Measurements from ENCODE around the gene JUN. TPM values are rescaled to one million over a fixed set of nuclear protein-coding genes. Genes with fewer than 3 reads are reported as not detected.

The JUN gene
- total RNA-seq, 2 donors from 2014 or later: 1,878 to 2,007 TPM

DNA sequence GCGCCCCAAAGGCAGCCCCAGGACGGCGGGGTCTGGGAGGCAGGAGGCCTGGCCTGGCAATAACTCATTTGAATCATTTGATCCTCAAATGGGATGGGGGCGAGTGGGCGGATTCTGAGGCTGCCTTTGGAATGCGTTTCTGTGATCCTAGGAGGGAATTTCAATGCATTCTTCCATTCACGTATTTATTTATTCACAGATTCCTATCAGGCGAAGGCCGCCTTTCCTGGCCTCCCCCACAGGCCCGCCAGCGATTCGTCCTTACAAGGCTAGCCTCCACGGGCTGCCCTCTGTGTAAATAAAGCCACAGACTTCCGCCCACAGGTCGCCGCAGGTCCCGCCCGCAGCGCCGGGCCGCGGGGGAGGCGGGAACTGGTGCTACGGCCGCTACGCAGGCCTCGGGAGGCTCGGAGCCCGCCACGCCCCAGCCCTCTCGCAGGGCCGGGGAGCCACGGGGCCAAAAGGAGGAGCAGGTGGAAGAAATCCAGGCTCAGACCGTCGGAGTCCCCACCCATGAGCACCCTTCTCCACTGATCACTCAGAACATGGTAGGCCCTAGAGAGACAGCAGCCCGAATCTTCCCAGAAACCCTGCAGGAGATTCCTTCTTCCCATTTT lies 31.3 kb upstream of the JUN start:
- DNase-seq (peak; percentile 36 to 42 (median 39)), ATAC-seq (peak; percentile 9)
- peak overlapping the region; percentile 94 for H3K27ac Mint-ChIP-seq
- peak overlapping the region; percentile 89 for H3K4me3 Mint-ChIP-seq
- H3K36me3 Mint-ChIP-seq (ENCODE audit: low read depth): no peaks in the 10 kb centered on the region
- H3K4me1 Mint-ChIP-seq: peaks cover 28% of the 10 kb centered on the region
- H3K9me3 ChIP-seq (ENCODE audit: control insufficient read depth, low read length, poor library complexity, severe bottlenecking): no peaks in the 10 kb centered on the region
- H3K27me3 Mint-ChIP-seq: no peaks in the 10 kb centered on the region

DNA sequence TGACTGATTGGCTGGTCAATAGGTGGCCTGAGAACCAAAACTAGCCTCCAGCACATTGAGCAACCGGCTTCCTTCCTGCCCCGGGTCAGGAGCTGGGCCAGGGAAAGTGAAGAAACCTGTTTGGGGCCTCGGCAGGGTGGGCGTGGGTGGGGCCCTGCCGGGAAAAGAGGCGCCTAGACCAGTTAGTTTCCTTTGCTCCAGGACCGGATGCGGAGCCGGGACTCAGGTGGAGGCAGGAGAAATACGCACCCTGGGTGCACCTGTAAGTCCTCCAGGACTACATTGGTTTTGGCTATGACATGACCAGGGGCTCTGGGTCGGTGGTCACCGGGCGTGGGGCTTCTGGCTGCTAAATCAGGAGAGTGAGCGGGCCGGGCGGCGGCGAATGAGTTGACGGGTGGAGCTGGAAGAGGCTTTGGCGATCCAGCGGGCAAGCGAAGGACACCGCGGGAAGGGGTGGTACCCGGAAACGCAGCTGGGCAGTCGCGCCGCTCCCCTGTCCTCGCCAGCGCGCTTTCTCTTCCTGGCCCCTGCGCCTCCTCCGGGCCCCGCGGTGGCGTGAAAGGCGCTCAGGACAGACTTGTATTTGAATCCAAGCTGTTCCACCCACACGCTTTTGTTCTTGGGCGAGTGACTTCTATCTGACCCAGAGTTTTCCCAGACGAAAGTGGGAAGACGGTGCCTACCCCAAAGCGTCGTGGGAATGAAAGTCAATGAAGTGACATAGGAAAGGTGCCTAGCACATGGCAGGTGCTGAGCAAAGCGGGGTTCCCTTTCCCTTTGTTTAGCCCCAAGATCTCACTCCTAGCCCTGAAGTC lies 30.6 kb upstream of the JUN start:
- Mint-ChIP-seq H3K27me3 (no peaks in the 10 kb centered on the region), H3K4me3 (peak overlapping the region; percentile 89), H3K27ac (peak overlapping the region; percentile 94), H3K36me3 (ENCODE audit: low read depth) (no peaks in the 10 kb centered on the region), H3K4me1 (peaks cover 33% of the 10 kb centered on the region)
- ATAC-seq: no peak
- H3K9me3 ChIP-seq (ENCODE audit: control insufficient read depth, low read length, poor library complexity, severe bottlenecking): no peaks in the 10 kb centered on the region
- DNase-seq: no peak

DNA sequence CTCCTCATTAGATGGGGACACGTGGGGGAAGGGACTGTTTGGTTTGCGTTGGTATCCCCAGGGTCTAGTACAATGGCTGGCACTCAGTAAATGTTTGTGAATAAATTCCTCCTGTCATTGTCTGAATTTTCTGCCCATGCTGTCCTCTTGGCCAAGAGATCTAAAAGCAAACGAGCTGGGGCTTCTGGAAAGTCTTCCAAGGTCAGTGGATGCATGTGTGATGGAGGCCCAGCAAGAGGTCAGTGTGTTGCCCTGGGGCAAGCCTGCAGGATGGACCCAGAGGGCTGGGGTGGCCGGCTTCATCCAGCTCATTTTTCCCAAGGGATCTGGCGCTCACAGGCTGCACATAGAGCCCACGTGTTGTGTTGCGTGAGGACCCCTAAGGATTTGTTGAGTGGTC lies 30.0 kb upstream of the JUN start:
- no peak for ATAC-seq
- no peaks in the 10 kb centered on the region for H3K9me3 ChIP-seq (ENCODE audit: control insufficient read depth, low read length, poor library complexity, severe bottlenecking)
- Mint-ChIP-seq H3K27ac (peak overlapping the region; percentile 87), H3K4me1 (peaks cover 36% of the 10 kb centered on the region), H3K4me3 (peak overlapping the region; percentile 21), H3K36me3 (ENCODE audit: low read depth) (no peaks in the 10 kb centered on the region), H3K27me3 (no peaks in the 10 kb centered on the region)
- no peak for DNase-seq

DNA sequence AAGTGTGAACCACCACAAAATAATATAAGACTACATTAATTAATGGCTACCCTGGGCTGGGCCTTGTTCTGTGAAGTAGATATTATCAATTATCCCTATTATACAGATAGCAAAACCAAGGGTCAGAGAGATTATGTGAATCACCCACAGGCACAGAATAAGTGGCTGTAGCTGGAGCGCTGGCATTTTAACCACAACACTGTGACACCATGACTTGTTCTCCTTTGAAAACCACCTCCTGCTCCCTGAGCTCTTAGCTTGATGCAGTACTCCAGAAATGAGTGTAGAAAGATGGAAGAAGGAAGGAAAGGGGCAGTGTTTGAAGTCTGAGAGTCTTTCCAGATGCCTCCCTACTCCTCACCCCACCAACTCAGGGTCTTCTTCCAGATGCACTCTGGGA lies 29.5 kb upstream of the JUN start:
- peak; percentile 13 for ATAC-seq
- DNase-seq: no peak
- H3K4me3 Mint-ChIP-seq: peak overlapping the region; percentile 74
- peaks cover 36% of the 10 kb centered on the region for H3K4me1 Mint-ChIP-seq
- no peaks in the 10 kb centered on the region for H3K9me3 ChIP-seq (ENCODE audit: control insufficient read depth, low read length, poor library complexity, severe bottlenecking)
- H3K36me3 Mint-ChIP-seq (ENCODE audit: low read depth): no peaks in the 10 kb centered on the region
- no peaks in the 10 kb centered on the region for H3K27me3 Mint-ChIP-seq
- H3K27ac Mint-ChIP-seq: peak overlapping the region; percentile 87

DNA sequence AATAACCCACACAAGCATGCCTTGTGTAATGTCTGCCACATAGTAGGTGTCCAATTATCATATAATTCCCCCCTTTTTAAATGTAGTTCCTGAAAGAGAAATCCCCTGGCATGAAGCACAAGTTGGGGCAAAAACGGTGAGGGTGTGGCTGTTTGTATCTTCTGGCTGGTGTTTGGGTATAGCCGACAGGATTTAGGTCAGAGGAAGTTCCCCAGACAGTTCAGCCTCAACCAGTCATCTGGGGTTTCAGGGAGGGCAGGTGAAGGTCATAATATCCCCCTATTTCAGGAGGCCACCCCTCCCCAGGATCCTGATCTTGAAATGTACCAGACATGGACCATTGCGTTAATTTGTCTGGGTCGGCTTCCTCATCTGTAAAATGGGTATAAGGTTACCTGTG lies 29.1 kb upstream of the JUN start:
- H3K36me3 Mint-ChIP-seq (ENCODE audit: low read depth): no peaks in the 10 kb centered on the region
- peak overlapping the region; percentile 74 for H3K4me3 Mint-ChIP-seq
- H3K27me3 Mint-ChIP-seq: no peaks in the 10 kb centered on the region
- peak; percentile 30 to 61 (median 55) for DNase-seq
- H3K9me3 ChIP-seq (ENCODE audit: control insufficient read depth, low read length, poor library complexity, severe bottlenecking): no peaks in the 10 kb centered on the region
- ATAC-seq: peak; percentile 85
- H3K27ac Mint-ChIP-seq: peak overlapping the region; percentile 87
- peaks cover 39% of the 10 kb centered on the region for H3K4me1 Mint-ChIP-seq

DNA sequence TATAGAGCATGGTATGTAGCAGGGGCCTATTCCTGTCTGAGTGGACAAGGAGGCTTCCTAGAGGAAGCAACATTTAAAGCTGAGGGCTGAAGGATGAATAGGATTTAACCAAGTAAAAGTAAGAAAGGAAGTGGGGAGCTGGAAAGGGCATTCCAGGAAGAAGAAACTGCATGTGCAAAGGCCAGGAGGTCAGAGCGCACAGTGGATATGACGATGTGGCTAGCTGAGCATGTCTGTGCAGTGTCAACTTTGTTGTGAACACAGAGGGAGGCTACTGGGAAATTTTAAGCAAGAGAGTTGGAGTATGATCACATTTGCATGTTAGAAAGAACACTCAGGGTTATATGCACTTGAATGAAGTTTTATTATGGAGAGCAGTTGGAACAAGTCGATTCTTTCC lies 28.6 kb upstream of the JUN start:
- H3K9me3 ChIP-seq (ENCODE audit: control insufficient read depth, low read length, poor library complexity, severe bottlenecking): no peaks in the 10 kb centered on the region
- no peak for DNase-seq
- peak; percentile 4 for ATAC-seq
- Mint-ChIP-seq H3K4me1 (peaks cover 42% of the 10 kb centered on the region), H3K4me3 (peak overlapping the region; percentile 74), H3K36me3 (ENCODE audit: low read depth) (no peaks in the 10 kb centered on the region), H3K27me3 (no peaks in the 10 kb centered on the region), H3K27ac (peak overlapping the region; percentile 87)

DNA sequence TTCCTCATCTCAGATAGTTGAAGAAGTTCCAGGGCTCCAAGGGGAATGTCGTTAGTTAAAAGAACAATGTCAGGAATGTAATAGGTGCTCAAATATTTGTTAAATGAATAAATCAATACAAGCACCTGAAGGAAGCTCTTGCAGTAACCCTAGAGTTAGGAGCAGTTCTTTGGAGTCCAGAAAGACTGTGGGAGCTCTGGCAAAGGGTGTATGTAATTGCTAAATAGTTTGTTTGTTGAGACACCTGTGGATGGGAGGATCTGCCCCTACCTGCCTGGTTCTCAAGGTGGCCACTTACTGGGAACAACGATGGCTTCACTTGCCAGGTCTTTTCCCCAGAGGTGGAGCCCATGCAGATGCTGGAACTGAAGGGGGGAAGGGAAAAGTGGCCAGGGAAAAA lies 27.5 kb upstream of the JUN start:
- H3K9me3 ChIP-seq (ENCODE audit: control insufficient read depth, low read length, poor library complexity, severe bottlenecking): no peaks in the 10 kb centered on the region
- H3K27ac Mint-ChIP-seq: peak overlapping the region; percentile 87
- H3K36me3 Mint-ChIP-seq (ENCODE audit: low read depth): no peaks in the 10 kb centered on the region
- no peaks in the 10 kb centered on the region for H3K27me3 Mint-ChIP-seq
- H3K4me3 Mint-ChIP-seq: no peak overlapping the region
- DNase-seq (no peak), ATAC-seq (no peak)
- peaks cover 41% of the 10 kb centered on the region for H3K4me1 Mint-ChIP-seq

DNA sequence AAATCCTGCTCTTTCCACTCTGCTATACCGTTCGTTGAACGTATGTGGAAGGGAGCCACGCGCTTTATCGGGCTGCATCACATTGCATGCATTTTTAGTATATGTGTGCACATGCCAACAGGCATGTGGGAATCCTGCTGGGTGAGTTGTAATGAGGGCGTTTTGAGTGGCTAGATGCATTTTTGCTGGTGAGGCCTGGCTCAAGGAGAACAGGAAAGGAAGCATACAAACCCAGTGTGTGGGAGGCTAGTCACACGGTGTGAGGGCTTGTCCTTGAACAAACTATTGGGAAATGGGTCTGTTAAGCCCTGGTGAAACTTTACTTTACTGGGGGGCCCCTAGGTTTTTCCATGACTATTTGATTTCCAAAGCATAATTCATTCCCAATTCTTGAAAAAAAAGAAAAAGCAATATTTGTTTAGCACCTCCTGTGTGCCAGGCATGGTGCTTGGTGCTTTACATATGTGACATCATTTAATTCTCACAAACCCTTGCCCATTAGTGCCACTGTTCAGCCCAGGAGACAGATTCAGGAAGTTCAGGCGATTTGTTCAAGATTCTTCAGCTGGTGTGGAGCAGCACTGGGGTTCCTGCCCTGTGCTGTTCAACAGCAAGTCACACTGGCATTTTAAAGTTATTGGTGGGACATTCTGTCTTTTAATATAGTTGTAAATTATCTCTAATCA lies 25.6 kb upstream of the JUN start:
- ATAC-seq (no peak), DNase-seq (no peak)
- Mint-ChIP-seq H3K27ac (peak overlapping the region; percentile 87), H3K27me3 (no peaks in the 10 kb centered on the region), H3K4me3 (no peak overlapping the region), H3K36me3 (ENCODE audit: low read depth) (peaks cover 7% of the 10 kb centered on the region), H3K4me1 (peaks cover 43% of the 10 kb centered on the region)
- no peaks in the 10 kb centered on the region for H3K9me3 ChIP-seq (ENCODE audit: control insufficient read depth, low read length, poor library complexity, severe bottlenecking)

DNA sequence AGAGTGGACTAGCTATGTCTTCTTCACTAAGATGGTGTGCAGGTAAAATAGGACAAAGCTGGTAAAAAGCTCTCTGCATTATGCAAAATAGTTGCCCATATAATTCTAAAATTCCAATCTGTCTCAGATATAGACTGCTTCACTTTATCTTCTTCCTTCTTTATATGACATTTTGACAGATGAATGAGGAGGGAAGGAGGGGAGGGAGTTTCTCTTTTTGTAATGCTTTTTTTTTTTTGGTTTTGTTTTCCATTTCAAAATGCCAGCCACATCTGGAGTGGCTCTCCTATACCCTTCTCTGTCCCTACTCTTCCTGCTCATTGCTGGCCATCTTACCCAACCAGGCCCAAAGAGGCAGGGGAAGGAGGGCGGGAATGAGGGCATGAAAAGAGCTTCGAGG lies 24.2 kb upstream of the JUN start:
- no peak overlapping the region for H3K27ac Mint-ChIP-seq
- no peaks in the 10 kb centered on the region for H3K9me3 ChIP-seq (ENCODE audit: control insufficient read depth, low read length, poor library complexity, severe bottlenecking)
- ATAC-seq (no peak), DNase-seq (no peak)
- peaks cover 34% of the 10 kb centered on the region for H3K4me1 Mint-ChIP-seq
- H3K36me3 Mint-ChIP-seq (ENCODE audit: low read depth): peaks cover 7% of the 10 kb centered on the region
- no peak overlapping the region for H3K4me3 Mint-ChIP-seq
- no peaks in the 10 kb centered on the region for H3K27me3 Mint-ChIP-seq

DNA sequence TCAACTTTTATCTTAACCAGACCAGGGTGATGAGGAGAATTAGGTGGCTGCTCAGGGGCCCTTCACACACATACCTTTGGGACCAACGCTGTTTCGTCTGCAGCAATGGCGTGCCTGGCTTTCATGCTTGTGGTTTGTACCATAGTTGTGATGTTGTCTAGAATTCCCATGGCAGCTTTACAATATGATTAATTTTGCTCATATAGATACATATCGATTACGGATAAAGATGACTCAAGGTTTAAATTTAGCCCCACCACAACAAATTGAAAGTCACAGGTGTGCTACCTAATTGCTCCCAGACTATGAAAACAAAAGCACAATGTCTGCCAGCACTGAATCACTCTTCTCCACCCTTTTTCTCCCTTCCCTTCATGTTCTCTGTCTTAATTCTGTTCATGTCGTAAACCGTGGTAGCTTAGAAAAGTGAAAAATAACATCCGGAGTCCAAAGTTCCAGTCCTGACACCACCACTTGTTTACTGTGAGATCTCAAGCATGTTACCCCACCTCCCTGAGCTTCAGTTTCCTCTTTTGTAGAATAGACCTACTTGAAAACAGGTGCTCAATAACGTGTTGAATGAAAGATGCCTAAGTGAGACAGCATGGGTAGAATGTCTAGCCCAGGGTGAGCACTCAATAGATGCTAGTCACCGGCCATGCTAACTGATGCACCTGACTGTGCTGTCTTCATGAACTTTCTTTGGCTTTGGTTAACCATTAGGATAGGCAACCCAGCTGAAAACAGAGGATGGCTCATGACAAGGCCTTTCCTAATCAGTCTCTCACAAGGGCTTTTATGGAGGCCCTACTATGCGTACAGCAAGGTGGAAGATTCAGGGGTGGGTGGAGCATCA lies 22.1 kb upstream of the JUN start:
- Mint-ChIP-seq H3K36me3 (ENCODE audit: low read depth) (peaks cover 7% of the 10 kb centered on the region), H3K27ac (peak overlapping the region; percentile 91), H3K4me1 (peaks cover 27% of the 10 kb centered on the region), H3K27me3 (no peaks in the 10 kb centered on the region), H3K4me3 (no peak overlapping the region)
- ATAC-seq: peak; percentile 40
- no peaks in the 10 kb centered on the region for H3K9me3 ChIP-seq (ENCODE audit: control insufficient read depth, low read length, poor library complexity, severe bottlenecking)
- DNase-seq: no peak

DNA sequence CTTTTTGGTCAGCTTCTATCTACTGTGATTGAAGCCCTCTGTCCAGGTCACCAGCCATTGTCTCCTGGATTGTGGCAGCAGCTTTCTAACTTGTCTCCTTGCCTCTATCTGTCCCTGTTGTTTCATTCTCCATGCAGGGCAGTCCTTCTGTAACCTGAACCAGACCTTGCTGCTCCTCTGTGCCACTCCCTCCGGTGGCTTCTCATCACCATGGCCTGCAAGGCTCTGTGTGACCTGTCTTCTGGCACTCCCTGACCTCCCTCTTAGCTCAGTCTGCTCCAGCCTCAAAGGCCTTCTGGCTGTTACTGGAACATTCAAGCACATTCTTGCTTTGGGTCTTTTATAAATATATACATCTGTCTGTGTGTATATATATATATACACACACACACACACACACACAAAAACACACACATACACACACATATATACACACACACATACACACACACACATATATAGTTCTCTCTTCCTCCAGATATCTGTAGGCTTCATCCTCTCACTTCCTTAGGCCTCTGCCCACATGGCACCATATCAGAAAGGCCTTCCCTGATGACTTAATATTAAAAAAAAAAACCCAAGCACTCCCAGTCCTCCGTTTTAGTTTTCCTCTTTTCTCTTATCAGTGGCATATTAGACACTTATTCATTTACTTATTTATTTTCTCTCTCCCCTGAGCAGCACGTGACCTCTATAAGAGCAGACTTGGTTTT lies 21.2 kb upstream of the JUN start:
- Mint-ChIP-seq H3K36me3 (ENCODE audit: low read depth) (peaks cover 7% of the 10 kb centered on the region), H3K27ac (peak overlapping the region; percentile 91), H3K27me3 (no peaks in the 10 kb centered on the region), H3K4me3 (no peak overlapping the region), H3K4me1 (peaks cover 30% of the 10 kb centered on the region)
- ATAC-seq (no peak), DNase-seq (no peak)
- no peaks in the 10 kb centered on the region for H3K9me3 ChIP-seq (ENCODE audit: control insufficient read depth, low read length, poor library complexity, severe bottlenecking)

DNA sequence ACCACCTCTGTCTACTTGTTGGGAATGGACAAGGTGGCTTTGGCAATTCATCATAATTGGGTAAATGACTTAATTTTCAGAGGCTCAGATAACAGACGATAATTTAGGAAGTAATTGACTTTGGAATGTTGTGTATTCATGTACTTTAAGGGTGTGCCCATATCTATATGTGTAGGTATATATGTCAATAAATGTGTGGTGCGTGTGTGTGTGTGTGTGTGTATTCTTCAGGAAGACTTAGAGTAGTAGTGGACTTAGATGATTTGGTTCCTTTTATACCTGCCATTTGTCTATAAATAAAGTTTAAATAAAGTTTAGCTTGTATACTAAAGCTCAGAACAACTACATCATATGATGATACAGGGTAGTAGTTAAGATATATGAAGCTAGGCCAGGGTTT lies 20.0 kb upstream of the JUN start:
- ATAC-seq: no peak
- H3K36me3 Mint-ChIP-seq (ENCODE audit: low read depth): peaks cover 11% of the 10 kb centered on the region
- no peaks in the 10 kb centered on the region for H3K27me3 Mint-ChIP-seq
- H3K4me1 Mint-ChIP-seq: peaks cover 28% of the 10 kb centered on the region
- DNase-seq: no peak
- H3K9me3 ChIP-seq (ENCODE audit: control insufficient read depth, low read length, poor library complexity, severe bottlenecking): no peaks in the 10 kb centered on the region
- no peak overlapping the region for H3K27ac Mint-ChIP-seq
- H3K4me3 Mint-ChIP-seq: no peak overlapping the region

Measured in T-helper 17 cell (primary cell).